ENCODE measurements around the gene DHDH. TPM values are rescaled to one million over a fixed set of nuclear protein-coding genes. Genes with fewer than 3 reads are reported as not detected.
"Not testable (repeated sequence)": the region's sequence is repeated elsewhere in the genome, so short reads cannot be mapped to it uniquely, and the experiment has no call there.

Gene DHDH
- total RNA-seq, 6 experiments from 2014 or later, result 0.29 TPM; not detected in 5

DNA sequence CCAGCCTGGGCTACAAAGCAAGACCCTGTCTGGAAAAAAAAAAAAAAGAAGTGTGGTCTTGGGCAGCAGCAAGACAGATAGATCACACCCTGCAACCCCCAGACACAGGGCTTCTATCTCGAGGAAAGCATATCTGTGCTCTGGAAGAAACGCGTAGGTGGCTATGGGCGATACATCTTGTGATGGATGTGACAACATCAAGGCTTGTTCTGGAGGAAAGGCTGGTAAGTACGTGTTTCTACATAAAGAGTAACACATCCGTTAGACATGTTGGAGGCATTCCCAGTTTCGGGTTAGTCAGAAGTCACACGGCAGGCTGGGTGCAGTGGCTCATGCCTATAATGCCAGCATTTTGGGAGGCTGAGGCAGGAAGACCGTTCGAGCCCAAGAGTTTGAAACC lies 6.6 kb upstream of the DHDH start:
- intact Hi-C loops (cut with DNase I), result no loop called here
- Histone ChIP-seq H3K9me3 (no peaks in the 10 kb centered on the region), H3K36me3 (peaks cover 0 to 11% (median 3%) of the 10 kb centered on the region in 4 donors), H3K4me3 (no peak overlapping the region), H3K27me3 (no peaks in the 10 kb centered on the region), H3K27ac (no peak overlapping the region), H3K4me1 (no peaks in the 10 kb centered on the region)
- 14% methylated on average over 9 of the region's 10 CpGs for WGBS (ENCODE audit: insufficient coverage, low coverage, low lambda C conversion rate, missing lambda C conversion rate)
- peak; percentile 50 to 80 (median 64) for ATAC-seq
- TF ChIP-seq, protein P1, sequence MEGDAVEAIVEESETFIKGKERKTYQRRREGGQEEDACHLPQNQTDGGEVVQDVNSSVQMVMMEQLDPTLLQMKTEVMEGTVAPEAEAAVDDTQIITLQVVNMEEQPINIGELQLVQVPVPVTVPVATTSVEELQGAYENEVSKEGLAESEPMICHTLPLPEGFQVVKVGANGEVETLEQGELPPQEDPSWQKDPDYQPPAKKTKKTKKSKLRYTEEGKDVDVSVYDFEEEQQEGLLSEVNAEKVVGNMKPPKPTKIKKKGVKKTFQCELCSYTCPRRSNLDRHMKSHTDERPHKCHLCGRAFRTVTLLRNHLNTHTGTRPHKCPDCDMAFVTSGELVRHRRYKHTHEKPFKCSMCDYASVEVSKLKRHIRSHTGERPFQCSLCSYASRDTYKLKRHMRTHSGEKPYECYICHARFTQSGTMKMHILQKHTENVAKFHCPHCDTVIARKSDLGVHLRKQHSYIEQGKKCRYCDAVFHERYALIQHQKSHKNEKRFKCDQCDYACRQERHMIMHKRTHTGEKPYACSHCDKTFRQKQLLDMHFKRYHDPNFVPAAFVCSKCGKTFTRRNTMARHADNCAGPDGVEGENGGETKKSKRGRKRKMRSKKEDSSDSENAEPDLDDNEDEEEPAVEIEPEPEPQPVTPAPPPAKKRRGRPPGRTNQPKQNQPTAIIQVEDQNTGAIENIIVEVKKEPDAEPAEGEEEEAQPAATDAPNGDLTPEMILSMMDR (IDR thresholded peaks at IDR 0.05), result no peak
- TF ChIP-seq POLR2A (IDR thresholded peaks at IDR 0.05), result no peak
- no peak for DNase-seq

DNA sequence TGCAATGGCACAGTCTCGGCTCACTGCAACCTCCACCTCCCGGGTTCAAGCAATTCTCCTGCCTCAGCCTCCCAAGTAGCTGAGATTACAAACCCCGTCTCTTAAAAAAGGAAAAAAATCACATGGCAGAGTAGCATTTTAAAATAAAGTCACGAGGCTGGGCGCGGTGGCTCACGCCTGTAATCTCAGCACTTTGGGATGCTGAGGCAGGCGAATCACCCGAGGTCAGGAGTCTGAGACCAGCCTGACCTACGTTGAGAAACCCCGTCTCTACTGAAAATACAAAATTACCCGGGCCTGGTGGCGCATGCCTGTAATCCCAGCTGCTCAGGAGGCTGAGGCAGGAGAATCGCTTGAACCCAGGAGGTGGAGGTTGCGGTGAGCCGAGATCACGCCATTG lies 5.8 kb upstream of the DHDH start:
- 70% methylated on average over 11 of the region's 17 CpGs for WGBS (ENCODE audit: insufficient coverage, low coverage, low lambda C conversion rate, missing lambda C conversion rate)
- peak in 1 of 4 donors; percentile 29 for ATAC-seq
- H3K9me3 ChIP-seq; intact Hi-C loops (cut with DNase I); H3K27ac ChIP-seq; H3K36me3 ChIP-seq; DNase-seq; H3K27me3 ChIP-seq; H3K4me3 ChIP-seq; H3K4me1 ChIP-seq: not testable (repeated sequence)

DNA sequence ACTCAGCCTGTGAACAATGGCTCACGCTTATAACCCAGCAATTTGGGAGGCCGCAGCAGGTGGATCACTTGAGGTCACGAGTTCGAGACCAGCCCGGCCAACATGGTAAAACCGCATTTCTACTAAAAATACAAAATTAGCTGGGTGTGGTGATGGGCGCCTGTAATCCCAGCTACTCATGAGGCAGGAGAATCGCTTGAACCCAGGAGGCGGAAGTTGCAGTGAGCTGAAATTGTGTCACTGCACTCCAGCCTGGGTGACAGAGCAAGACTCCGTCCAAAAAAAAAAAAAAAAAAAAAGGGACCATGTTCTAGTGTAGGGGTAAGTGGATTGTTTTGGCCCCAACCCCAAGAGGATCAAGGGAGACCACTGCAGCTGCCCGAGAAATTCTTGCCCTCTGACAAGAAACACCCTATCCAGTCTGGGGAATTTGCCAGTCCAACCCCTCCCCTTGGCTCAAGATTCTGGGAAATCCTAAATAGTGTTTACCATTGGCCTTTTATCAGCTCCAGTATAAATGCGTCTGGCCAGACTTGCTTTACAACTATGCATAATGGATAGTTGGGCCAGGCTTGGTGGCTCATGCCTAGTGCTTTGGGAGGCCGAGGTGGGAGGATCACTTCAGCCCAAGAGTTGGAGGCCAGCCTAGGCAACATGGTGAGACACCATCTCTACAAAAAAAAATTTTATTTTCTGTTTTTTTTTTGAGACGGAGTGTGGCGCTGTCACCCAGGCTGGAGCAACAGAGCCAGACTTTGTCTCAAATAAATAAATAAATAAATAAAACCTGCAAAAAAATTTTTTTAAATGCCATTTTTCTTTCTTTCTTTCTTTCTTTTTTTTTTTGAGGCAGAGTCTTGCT lies 5.1 kb upstream of the DHDH start:
- WGBS (ENCODE audit: insufficient coverage, low coverage, low lambda C conversion rate, missing lambda C conversion rate), result 76% methylated on average over 12 of the region's 15 CpGs
- Histone ChIP-seq H3K27ac (no peak overlapping the region), H3K4me1 (peaks cover 0 to 3% (median 0%) of the 10 kb centered on the region in 4 donors), H3K36me3 (no peaks in the 10 kb centered on the region), H3K9me3 (no peaks in the 10 kb centered on the region), H3K4me3 (no peak overlapping the region), H3K27me3 (no peaks in the 10 kb centered on the region)
- TF ChIP-seq, protein P1 (IDR thresholded peaks at IDR 0.05), result no peak
- TF ChIP-seq POLR2A (IDR thresholded peaks at IDR 0.05), result no peak
- DNase-seq (no peak), ATAC-seq (peak in 1 of 4 donors; percentile 7)
- intact Hi-C loops (cut with DNase I), result no loop called here

DNA sequence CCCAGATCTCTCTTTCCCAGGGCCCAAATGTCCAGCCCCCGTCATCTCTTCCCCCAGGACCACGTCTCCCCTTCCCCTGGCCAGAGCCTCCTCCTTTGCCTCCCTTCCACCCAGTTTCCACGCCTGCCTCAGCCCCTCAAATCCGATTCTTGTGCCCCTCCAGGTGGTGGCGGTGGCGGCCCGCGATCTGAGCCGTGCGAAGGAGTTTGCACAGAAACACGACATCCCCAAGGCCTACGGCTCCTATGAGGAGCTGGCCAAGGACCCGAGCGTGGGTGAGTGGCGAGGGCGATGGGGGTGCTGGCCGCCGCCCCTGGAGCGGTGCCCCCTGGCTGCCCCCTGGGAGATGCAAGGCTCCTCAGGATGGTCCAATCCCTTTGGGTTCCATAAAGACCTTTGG lies 1.3 kb downstream of the DHDH start:
- TF ChIP-seq POLR2A (IDR thresholded peaks at IDR 0.05), result no peak
- TF ChIP-seq, protein P1 (IDR thresholded peaks at IDR 0.05), result no peak
- WGBS (ENCODE audit: insufficient coverage, low coverage, low lambda C conversion rate, missing lambda C conversion rate), result 72% methylated on average over 7 of the region's 19 CpGs
- Histone ChIP-seq H3K9me3 (no peaks in the 10 kb centered on the region), H3K4me1 (peaks cover 0 to 8% (median 0%) of the 10 kb centered on the region in 4 donors), H3K27me3 (no peaks in the 10 kb centered on the region), H3K27ac (no peak overlapping the region), H3K36me3 (no peaks in the 10 kb centered on the region), H3K4me3 (no peak overlapping the region)
- ATAC-seq, result no peak
- DNase-seq, result no peak
- intact Hi-C loops (cut with DNase I), result no loop called here

DNA sequence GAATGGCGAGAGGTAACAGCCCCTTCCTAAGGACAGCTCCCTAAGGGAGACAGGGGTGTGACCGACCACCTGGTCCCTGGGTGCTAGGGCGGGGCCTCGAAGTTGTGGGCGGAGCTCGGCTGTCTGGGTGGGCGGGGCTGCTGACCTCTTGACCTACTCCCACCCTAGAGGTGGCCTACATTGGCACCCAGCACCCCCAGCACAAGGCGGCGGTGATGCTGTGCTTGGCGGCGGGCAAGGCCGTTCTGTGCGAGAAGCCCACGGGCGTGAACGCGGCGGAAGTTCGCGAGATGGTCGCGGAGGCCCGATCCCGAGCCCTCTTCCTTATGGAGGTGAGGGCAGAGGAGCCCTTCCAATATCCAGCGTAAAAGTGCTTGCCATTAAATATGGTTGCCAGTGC lies 2.4 kb downstream of the DHDH start:
- Histone ChIP-seq H3K4me1 (peaks cover 0 to 8% (median 0%) of the 10 kb centered on the region in 4 donors), H3K4me3 (no peak overlapping the region), H3K36me3 (no peaks in the 10 kb centered on the region), H3K27me3 (no peaks in the 10 kb centered on the region), H3K27ac (no peak overlapping the region), H3K9me3 (no peaks in the 10 kb centered on the region)
- intact Hi-C loops (cut with DNase I), result no loop called here
- no peak for TF ChIP-seq POLR2A (IDR thresholded peaks at IDR 0.05)
- TF ChIP-seq, protein P1 (IDR thresholded peaks at IDR 0.05), result no peak
- ATAC-seq (peak in 1 of 4 donors; percentile 11), DNase-seq (no peak)
- 98% methylated on average over 8 of the region's 25 CpGs for WGBS (ENCODE audit: insufficient coverage, low coverage, low lambda C conversion rate, missing lambda C conversion rate)
